HG03108 (cell line): ENCODE results near the gene CCDC148.
"Not testable (repeated sequence)": the region's sequence is repeated elsewhere in the genome, so short reads cannot be mapped to it uniquely, and the experiment has no call there.

ENCODE experiments used
- ATAC-seq: cut with Tn5 transposase; IDR thresholded peaks from one replicate; pipeline ENCODE4 v1.9.1; 2021; ENCODE audit warnings: moderate library complexity; ENCODE audit not compliant: unreplicated experiment

The CCDC148 gene

DNA sequence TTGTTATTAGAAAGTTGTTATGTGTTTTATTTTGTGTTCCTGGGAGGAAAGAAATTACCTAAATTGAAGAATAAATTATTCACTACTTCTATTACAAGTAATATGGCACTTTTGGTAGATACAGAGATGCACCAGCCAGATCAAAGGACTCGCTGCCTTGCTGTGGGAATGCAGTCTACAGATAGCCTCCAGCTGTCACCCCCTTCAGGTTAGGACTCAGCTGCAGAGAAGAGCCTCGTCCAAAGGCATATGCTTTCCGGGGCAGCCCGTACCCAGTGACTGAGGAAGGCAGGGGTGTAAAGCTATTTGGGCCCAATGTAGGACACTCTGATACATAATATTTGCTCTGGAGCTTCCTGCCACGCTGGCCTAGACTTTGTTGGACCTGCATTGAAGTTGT is 90.2 kb downstream of the CCDC148 start:
- no peak for ATAC-seq

DNA sequence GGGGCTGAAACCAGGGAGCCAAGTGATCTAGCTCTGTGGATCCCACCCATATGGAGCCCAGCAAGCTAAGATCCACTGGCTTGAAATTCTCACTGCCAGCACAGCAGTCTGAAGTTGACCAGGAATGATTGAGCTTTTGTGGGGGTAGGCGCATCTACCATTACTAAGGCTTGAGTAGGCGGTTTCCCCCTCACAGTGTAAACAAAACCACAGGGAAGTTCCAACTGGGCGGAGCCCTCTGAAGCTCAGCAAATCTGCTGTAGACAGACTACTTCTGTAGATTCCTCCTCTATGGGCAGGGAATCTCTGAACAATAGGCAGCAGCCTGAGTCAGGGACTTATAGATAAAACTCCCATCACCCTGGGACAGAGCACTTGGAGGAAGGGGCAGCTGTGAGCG is 96.7 kb downstream of the CCDC148 start:
- no peak for ATAC-seq

DNA sequence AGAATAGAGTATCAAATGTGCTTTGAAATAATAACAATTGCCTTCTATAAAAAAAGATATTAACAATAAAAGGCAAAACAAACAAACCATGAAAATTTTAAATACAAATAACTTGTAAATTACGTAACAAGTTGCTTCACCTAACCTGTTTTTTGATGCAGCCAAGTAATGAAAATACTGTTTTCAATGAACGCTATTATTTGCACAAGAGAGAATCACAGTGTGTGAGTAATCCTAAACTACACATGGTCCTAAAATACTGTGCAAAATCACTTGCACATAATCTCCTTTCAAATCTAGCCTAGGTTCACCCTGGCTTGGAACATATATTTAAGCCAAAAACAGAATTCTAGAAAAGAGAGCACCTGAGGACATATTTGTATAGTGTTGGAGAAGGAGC is 98.9 kb downstream of the CCDC148 start:
- no peak for ATAC-seq

DNA sequence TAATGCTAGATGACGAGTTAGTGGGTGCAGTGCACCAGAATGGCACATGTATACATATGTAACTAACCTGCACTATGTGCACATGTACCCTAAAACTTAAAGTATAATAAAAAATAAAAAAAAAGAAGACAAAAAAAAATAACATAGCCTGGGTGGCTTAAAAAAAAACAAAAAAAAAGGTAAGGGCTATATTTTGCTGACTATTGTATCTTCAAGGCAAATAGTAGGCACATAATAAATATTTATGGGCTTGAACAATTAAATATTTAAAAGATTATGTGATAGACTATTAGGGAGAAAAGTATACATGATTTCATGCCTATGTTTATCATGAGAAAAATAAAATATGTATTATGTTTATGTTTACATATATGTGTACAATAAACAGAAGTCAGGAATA is 99.4 kb downstream of the CCDC148 start:
- no peak for ATAC-seq

DNA sequence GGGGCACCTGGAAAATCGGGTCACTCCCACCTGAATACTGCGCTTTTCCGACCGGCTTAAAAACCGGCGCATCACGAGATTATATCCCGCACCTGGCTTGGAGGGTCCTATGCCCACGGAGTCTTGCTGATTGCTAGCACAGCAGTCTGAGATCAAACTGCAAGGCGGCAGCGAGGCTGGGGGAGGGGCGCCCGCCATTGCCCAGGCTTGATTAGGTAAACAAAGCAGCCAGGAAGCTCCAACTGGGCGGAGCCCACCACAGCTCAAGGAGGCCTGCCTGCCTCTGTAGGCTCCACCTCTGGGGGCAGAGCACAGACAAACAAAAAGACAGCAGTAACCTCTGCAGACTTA is 105.1 kb downstream of the CCDC148 start:
- ATAC-seq: not testable (repeated sequence)

DNA sequence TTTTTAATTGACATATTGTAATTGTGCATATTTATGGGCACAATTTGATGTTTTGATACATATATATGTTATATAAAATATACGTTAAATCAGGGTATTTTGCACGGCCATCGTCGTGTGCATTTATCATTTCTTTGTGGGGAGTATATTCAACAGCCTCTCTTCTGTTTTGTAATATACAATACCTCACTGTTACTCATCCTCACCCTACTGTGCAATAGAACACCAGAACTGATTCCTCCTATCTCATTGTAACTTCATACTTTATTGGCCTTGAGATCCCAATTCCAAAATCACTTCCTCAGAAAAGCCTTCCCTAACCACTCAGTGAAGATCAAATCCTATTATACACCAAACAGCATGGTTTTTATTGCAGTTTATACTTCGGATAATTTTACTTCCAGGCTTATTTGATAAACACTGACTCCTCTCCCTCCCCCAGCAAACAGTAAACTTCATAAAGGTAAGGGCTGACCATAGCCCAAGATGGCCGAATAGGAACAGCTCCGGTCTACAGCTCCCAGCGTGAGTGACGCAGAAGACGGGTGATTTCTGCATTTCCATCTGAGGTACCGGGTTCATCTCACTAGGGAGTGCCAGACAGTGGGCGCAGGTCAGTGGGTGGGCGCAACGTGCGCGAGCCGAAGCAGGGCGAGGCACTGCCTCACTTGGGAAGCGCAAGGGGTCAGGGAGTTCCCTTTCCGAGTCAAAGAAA is 105.6 kb downstream of the CCDC148 start:
- ATAC-seq: not testable (repeated sequence)

DNA sequence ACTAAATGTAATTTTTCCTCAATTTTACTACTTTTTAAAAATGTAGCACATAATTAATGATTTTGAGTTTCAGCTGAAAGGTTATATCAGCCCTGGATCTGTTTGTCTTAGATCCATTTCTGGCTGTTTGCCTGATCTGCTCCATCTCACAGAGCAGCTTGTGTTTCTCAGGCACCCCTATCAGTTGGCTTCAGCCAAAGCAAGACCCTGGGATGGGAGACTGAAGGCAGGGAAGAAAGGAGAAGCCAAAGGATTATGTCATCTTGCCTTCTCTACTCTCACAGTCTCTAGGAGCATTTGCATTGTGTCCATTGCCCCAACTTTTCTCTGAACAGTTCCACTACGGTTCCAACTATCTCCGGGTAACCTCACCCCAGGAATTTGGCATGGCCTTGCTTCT is 110.5 kb downstream of the CCDC148 start:
- no peak for ATAC-seq

DNA sequence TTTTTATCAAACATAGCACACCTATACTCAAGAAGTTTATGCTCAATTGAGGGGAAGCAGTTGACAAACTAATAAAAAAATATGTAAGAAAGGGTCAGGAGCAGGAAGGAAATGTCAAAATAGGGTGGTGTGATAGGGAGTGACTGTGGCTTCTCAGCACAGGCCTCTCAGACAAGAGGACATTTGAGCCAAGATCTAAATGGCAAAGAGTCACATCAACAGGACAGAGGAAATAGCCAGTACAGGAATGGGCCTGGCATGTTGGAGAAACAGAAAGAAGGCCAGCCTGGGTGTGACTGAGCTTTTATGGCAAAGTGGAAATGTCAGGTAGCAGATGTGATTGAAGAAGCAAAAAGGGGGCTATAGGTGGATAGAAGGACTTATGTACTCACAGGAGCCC is 117.0 kb downstream of the CCDC148 start:
- no peak for ATAC-seq

DNA sequence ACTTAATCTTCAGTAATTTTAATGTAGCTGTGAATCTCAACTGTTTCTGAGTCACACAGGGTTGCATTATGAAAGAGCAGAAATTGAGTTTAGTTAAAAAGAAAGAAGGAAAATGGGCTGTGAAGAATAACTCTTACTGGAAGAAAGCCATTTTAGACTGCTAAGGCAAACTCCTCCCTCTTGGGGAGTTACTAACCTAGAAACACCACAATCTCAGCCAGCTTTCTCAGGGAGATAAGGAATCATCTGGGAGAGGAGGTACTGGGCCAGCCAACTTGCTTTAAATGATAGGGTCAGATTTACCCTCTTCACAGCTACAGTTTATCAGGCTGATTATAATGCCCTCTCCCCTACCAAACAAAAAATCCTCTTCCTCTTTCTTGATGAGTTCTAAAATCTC is 119.5 kb downstream of the CCDC148 start:
- no peak for ATAC-seq

DNA sequence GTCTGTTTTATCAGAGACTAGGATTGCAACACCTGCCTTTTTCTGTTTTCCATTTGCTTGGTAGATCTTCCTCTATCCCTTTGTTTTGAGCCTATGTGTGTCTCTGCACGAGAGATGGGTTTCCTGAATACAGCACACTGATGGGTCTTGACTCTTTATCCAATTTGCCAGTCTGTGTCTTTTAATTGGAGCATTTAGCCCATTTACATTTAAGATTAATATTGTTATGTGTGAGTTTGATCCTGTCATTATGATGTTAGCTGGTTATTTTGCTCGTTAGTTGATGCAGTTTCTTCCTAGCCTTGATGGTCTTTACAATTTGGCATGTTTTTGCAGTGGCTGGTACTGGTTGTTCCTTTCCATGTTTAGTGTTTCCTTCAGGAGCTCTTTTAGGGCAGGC is 124.8 kb downstream of the CCDC148 start:
- not testable (repeated sequence) for ATAC-seq

DNA sequence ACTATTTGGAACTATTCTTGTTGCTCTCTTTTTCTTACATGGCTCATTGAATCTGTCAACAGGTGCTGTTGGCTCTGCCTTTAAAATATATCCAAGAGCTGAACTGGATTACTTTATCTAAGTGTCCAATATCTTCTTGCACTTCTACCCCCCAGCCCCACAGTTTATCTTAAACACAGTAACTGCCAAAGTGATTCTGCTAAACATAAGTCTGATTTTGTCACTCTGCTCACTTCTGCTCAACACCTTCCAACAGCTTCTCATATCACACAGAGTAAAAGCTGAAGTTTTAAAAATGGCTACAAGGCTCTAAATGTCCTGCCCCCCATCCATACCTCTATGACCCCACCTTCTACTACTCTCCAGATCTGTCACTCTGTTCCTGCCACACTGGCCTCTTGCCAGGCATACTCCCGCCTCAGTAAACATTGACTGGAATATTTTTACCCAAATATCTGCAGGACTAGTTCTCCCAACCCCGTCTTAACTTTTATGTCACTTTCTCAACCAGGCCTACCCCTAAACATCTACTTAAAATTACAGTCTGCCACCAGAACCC is 130.7 kb downstream of the CCDC148 start:
- ATAC-seq: no peak

DNA sequence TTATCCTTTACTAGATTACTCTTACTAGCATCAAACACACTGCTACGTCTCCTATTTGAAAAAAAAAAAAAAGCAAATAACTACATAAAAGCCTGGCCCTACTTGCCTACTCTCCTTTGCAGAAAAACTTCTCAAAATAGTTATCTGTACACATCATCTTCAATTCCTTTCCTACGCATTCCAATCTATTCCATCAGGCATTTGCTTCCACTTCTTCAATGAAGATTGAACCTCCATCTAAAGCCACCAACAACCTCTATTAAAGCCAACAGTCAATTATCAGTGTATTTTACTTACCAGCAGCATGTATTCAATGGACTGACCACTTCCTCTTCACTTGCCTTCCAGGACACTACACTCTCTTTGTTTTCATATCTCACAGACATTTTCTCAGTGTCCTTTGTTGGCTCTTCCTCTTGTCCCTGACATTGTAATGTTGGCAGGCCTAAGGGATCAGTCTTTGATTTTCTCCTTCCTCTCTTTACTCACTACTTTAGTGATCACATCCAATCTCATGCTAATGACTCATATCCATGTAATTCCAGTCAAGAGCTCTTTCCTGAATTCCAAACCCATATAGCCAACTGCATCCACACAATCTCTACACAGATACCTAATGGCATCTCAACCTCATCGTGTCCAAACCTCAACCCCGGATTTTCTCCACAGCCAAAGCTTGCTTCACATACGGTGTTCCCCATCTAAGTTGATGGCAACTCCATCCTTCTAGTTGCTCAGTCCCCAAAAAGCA is 131.3 kb downstream of the CCDC148 start:
- ATAC-seq: no peak

DNA sequence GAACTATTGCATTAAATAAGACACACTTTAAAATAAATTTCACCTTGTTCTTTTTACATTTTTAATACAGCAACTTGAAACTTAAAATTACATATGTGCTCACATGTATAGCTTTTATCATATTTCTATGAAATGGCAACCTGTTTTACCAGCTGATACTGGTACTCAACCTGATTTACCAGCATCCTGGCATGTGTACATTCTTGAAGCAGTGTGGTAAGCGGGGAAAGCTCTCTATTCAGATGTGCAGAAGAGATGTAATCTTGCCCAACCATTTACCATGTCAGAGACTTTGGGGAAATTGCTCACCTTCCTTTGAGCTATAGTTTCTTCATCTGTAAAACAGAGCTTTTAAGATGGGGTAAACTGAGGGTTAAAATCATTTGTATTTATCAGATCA is 133.2 kb downstream of the CCDC148 start:
- ATAC-seq: no peak

DNA sequence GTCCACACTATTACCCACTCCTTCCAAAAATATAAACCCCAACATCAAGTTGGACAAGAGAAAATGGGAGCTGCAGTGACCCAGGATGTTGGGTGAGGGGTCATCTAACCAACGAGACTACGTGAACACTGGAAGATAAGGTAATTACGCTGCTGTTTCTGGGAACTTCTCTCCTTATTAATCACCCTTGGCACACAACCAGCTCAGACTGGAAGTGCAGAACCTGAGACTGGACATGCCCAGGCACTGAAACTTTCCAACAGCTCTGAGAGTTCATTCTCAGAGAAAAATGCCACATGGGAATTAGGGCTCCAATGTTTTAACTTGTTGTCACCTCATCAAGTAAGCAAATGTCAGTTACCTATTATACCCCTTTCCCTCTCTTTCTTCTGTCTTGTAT is 135.3 kb downstream of the CCDC148 start:
- no peak for ATAC-seq

DNA sequence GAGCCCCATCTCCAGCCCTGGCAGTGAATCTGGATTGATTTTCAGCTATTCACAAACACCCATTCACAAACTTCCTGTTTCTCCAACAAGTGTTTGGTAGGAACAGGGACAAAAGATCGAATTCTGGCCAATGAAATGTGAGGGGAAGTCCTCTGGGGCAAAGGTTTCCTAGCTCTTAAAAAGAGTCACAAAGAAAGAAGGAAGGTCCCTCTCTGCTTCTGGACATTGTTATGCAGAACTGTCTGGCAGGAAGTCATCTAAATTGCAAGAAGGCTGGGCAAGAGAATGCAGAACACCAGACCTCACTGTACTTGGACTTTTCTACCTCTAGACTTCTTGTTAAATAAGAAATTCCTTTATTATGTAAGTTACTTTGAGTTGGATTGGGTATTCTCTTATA is 137.3 kb downstream of the CCDC148 start:
- no peak for ATAC-seq

DNA sequence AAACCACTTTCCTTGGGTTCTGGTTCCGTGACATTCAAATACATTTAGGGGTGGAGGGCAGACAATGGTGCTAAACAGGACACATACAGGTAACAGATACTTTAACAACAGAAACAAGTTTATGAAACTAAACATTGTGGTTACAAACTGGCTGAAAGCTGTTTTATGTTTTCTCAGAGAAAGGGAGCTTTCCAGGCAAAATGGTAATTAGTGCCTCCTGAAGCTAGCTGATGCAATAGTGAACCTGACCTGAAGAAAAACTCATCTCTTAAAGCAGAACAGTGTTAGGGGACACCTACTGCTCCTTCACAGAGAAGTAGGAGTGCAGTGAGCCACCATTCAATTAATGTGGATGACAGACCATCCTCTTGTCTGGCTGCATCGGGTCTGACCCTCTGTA is 138.9 kb downstream of the CCDC148 start:
- no peak for ATAC-seq

DNA sequence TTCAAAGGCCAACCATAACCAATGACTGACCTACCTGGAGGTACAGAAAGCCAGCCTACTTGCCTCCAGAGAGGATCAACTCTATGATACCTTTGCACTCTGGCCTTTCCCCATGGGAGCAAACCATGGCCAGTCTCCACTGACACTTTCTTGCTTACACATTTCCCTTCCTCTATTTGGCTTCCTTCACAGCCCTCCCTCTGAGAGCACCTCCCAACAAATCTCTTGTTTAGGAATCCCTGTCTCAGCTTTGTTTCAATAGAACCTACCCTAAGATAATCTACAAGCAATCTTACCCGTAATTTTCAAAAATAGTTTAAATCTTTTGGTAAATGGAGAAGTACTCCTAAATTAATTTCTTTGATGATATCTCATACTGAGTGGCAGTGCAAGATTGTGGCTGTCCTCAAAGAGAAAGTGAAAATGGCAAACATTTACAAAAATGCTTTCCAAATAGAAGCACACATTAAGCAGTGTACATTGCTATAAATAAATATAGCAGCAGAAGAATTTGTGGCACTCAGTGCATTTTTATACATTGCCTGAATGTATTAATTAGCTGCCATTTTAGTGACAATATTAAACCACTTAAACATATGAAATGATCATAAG is 140.6 kb downstream of the CCDC148 start:
- no peak for ATAC-seq

DNA sequence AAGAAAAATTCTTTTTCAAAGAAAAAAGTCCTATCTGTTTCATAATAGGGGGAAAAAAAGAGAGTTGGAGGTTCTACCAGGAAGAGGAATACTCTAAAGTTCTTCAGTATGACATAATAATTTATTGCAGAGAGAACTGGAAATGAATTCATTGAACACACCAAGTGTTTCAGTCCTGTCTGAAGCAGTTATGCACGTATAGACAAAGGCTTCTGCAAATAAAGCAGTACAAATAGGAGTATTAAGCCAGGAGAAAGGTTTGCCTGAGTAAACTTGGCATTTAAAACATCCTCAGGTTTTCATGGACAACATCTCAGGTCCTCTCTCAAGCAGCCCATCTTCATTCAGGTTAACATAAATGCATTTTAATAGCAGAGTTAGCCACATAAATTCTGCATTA is 141.6 kb downstream of the CCDC148 start:
- ATAC-seq: no peak

DNA sequence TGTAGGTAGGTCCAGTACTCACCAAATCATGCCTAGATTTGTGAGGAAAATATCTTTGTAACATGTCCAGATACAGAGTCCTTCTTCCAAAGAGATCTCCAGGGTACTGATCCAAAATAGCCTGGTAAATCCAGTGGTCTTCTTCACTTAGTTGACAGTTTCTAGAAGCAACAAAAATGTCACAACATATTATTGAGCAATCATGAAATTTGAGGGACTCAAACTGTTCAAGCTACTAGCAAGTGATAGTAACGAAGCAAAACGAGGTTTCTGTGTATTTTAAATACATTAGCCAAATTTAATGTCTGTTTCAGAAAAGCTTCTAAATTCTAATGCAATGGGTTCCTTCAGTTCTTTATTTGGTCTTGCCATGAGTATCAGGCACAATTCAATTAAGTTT is 142.8 kb downstream of the CCDC148 start:
- no peak for ATAC-seq

DNA sequence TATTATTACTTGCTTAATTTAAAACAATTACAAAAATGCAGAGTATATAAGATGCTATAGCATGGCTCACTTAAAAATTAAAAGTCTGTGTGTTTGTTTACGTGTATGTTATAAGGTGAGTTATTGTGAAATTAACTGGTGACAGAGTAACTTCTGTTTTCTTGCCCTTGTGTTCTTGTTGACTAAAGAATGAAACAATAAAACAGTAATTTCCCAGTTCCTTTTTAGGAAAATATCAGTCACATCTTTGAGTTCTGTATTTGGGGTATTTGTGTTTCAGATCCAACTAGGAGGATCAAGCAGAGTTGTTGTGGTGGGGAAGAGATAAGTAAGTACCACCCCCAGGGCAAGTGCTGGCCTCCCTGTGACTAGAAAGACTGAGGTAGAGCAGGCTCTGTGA is 143.6 kb downstream of the CCDC148 start:
- no peak for ATAC-seq

DNA sequence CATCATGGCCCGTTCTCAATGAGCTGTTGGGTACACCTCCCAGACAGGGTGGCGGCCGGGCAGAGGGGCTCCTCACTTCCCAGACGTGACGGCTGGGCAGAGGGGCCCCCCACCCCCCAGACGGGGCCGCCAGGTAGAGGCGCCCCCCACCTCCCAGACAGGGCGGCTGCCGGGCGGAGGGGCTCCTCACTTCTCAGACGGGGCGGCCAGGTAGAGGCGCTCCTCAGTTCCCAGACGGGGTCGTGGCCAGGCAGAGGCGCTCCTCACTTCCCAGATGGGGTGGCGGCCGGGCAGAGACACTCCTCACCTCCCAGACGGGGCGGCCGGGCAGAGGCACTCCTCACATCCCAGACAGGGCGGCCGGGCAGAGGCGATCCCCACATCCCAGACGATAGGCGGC is 146.1 kb downstream of the CCDC148 start:
- ATAC-seq: not testable (repeated sequence)

DNA sequence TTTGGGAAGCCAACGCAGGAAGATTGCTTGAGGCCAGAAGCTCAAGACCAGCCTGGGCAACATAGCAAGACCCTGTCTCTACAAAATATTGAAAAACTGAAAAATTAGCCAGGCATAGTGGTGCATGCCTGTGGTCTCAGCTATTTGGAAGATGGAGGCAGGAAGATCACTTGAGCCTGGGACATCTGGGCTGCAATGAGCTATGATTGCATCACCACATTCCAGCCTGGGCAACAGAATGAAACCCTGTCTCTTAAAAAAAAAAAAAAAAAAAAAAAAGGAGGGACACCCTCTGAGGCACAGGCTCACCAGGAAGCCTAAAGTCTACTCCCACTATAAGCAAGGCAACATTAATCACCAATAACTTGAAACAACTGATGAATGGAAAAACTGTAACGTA is 151.1 kb downstream of the CCDC148 start:
- ATAC-seq: no peak
